Kidney epithelial cell (primary cell): ENCODE data around the gene ARPC1A. TPM values are rescaled to one million over a fixed set of nuclear protein-coding genes. Genes with fewer than 3 reads are reported as not detected.
A peak's percentile ranks its signal among the peaks of the same experiment; 100 is the strongest.
"Not testable (repeated sequence)": the region's sequence is repeated elsewhere in the genome, so short reads cannot be mapped to it uniquely, and the experiment has no call there.

Experiments used
- DNase-seq: peaks from one replicate; pipeline ENCODE4 v3.0.0-alpha.2; 2010; ENCODE audit warnings: low read depth
- H3K27me3 ChIP-seq: 2 replicates; pipeline ENCODE4 v1.6.0; 2011; ENCODE audit warnings: low read length; ENCODE audit not compliant: control insufficient read depth, insufficient read depth
- H3K36me3 ChIP-seq: 2 replicates; pipeline ENCODE4 v1.5.1; 2011; ENCODE audit warnings: low read length; ENCODE audit not compliant: control insufficient read depth, insufficient read depth
- H3K4me3 ChIP-seq: 2 replicates; pipeline ENCODE4 v1.5.1; 2011; ENCODE audit warnings: low read depth, mild to moderate bottlenecking, control low read depth, low read length
- total RNA-seq: library from RNA; depleted of rRNA; stranded (reverse); fragments of >200 nt; gene quantifications from 2 replicates; pipeline ENCODE4 v1.2.3, GENCODE V29; 2015
- TF ChIP-seq, protein P1 (sequence below): IDR thresholded peaks from 2 replicates; pipeline ENCODE4 v1.5.1; 2011; ENCODE audit warnings: mild to moderate bottlenecking, moderate library complexity, low read length, control low read depth, inconsistent platforms; ENCODE audit not compliant: insufficient read depth, poor library complexity, severe bottlenecking

Gene ARPC1A
- total RNA-seq, 1 donor from 2014 or later = 216 TPM

DNA sequence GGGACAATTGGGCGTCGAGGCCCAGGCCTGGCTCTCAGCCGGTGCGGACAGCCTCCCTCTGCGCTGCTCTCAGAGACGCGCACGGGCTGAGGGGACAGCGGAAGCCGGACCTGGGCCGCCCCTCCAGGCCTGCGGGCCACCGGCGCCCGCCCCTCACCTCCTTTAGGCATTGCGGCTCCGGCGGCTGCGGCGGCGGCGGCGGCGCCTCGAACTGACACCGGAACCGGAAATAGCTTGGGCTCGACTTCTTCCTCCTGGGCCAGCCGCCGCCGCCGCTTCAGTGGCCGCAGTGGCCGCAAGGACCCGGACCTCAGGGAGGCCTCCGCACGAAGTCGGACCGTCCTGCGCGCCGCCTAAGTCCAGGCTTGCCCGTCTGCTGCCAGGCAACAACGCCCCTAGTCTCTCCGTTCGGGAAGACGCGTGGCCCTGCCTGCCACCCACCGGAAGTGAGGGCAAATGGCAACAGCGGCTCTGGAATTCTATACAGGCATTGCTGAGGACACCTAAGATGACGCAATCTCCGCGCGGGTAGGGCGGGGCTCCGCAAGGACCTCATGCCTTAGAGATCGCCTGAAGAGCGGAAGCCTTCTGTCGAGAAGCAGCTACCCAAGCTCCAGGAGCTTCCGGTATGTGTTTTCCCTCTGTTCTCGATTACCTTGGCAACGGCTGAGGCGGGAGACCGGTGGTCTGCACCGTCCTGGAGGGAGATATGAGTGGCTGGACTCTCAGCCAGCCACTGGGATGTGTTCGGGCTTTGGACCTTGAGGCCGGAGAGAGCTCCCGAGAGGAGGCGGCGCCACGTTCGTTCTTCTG lies 82.9 kb downstream of the ARPC1A start, which contains the start of the genes BUD31 and PDAP1:
TSS of gene BUD31 (plus strand) at position 591 of the 813 bp plus-strand sequence. CDS start 2,124 bp downstream, outside the sequence.
TSS of gene PDAP1 (minus strand) at position 219 of the 813 bp plus-strand sequence. CDS start at position 170, 49 bp downstream.
- H3K4me3 ChIP-seq = peak within 1 kb of the TSS; percentile 99
- DNase-seq = peak; percentile 81
- H3K27me3 ChIP-seq = no peaks in the 10 kb centered on the region
- peaks cover 3% of the 10 kb centered on the region for H3K36me3 ChIP-seq
- TF ChIP-seq, protein P1, sequence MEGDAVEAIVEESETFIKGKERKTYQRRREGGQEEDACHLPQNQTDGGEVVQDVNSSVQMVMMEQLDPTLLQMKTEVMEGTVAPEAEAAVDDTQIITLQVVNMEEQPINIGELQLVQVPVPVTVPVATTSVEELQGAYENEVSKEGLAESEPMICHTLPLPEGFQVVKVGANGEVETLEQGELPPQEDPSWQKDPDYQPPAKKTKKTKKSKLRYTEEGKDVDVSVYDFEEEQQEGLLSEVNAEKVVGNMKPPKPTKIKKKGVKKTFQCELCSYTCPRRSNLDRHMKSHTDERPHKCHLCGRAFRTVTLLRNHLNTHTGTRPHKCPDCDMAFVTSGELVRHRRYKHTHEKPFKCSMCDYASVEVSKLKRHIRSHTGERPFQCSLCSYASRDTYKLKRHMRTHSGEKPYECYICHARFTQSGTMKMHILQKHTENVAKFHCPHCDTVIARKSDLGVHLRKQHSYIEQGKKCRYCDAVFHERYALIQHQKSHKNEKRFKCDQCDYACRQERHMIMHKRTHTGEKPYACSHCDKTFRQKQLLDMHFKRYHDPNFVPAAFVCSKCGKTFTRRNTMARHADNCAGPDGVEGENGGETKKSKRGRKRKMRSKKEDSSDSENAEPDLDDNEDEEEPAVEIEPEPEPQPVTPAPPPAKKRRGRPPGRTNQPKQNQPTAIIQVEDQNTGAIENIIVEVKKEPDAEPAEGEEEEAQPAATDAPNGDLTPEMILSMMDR = no peak

DNA sequence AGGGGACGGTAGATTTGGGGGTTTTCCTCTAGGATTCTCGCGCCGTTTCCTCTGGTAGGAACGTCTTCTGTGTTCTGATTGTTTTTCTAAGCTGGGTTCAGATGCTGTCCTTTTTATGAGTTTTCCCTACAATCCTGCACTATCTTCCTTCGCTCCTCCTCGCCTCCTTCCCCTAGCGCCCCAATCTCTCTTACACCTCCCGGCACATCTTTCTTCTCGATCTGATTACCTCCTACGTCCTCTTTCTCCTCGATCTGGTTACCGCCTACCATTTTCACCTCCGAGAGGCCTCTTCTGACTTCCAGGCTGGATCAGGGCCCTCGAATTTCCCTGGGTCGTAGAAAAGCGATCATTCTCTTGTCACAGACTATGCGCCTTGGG lies 83.5 kb downstream of the ARPC1A start:
- DNase-seq = no peak
- Histone ChIP-seq H3K27me3 (no peaks in the 10 kb centered on the region), H3K36me3 (peaks cover 3% of the 10 kb centered on the region), H3K4me3 (peak overlapping the region; percentile 99)
- TF ChIP-seq, protein P1 = no peak

DNA sequence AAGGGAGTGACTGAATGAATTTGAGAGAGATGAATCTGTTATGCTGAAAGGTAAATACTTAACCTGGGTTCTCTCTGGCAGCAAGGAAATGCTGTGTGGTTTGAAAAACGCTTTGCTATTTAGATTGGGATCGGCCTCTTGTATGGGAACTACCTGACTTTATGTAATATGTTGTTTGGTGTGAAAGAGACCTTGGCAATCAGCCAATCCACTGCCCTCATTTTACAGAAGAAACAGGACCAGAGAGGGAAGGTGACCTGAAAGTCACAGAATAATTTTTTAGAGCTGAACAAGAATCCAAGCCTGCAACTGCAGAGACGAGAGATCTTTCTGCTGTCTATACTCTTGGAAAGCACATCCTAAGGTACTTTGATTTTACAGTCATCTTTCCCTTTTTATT lies 84.1 kb downstream of the ARPC1A start:
- H3K4me3 ChIP-seq = peak overlapping the region; percentile 99
- peaks cover 3% of the 10 kb centered on the region for H3K36me3 ChIP-seq
- DNase-seq = no peak
- no peaks in the 10 kb centered on the region for H3K27me3 ChIP-seq
- TF ChIP-seq, protein P1 = no peak

DNA sequence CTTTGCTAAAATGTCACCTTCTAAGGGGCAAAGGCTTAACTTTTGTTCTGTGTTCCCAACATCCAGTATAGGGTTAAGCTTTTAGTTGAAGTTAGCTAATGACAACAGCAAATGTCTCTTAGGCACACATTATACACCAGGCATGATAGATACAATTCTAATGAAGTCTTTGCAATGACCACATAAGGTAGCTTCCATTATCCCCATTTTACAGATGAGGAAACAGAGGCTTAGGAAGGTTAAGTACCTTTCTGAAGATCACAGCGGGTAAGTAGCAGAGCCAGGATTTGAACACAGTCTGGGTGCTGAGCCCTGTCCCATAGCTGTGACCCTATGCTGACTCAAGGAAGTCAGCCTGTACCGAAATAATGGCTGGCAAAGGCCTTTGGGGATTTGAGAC lies 84.9 kb downstream of the ARPC1A start:
- H3K27me3 ChIP-seq = no peaks in the 10 kb centered on the region
- DNase-seq = no peak
- H3K36me3 ChIP-seq = peaks cover 3% of the 10 kb centered on the region
- H3K4me3 ChIP-seq = no peak overlapping the region
- TF ChIP-seq, protein P1 = no peak

DNA sequence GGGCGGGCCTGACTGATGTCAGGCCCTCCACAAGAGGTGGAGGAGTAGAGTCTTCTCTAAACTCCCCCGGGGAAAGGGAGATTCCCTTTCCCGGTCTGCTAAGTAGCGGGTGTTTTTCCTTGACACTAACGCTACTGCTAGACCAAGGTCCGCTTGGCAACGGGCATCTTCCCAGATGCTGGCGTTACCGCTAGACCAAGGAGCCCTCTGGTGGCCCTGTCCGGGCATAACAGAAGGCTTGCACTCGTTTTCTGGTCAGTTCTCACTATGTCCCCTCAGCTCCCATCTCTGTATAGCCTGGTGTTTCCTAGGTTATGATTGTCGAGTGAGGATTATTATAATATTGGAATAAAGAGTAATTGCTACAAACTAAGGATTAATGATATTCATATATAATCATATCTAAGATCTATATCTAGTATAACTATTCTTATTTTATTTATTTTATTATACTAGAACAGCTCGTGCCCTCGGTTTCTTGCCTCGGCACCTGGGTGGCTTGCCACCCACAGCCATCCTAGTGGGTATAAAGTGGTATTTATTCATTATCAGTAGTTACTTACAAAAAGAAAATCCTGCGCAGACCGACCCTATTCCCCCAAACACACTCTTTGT lies 89.9 kb downstream of the ARPC1A start:
- not testable (repeated sequence) for DNase-seq, H3K27me3 ChIP-seq, H3K4me3 ChIP-seq, H3K36me3 ChIP-seq
- TF ChIP-seq, protein P1 = peak; percentile 63

Other genes starting within 250 kb of the ARPC1A start
- 51.3 and 55.1 TPM in 2 replicates for gene SMURF1, start 181.8 kb upstream of the ARPC1A start, total RNA-seq
- gene KPNA7, start 117.8 kb upstream of the ARPC1A start, total RNA-seq = 0.75 and 2.3 TPM in 2 replicates
- gene MYH16, start 53.1 kb upstream of the ARPC1A start, total RNA-seq = 0.89 and 5.6 TPM in 2 replicates
- gene ARPC1B, start 48.8 kb downstream of the ARPC1A start, total RNA-seq = 385 and 460 TPM in 2 replicates
- gene PDAP1, start 82.7 kb downstream of the ARPC1A start, total RNA-seq = 123 and 133 TPM in 2 replicates
- gene BUD31, start 83.1 kb downstream of the ARPC1A start, total RNA-seq = 146 and 153 TPM in 2 replicates
- gene PTCD1, start 112.9 kb downstream of the ARPC1A start, total RNA-seq = 5.6 and 13.2 TPM in 2 replicates
- 31.7 and 38.4 TPM in 2 replicates for gene CPSF4, start 113.0 kb downstream of the ARPC1A start, total RNA-seq
- gene ATP5MF, start 140.3 kb downstream of the ARPC1A start, total RNA-seq = 1,123 and 1,863 TPM in 2 replicates
- 5.2 and 12.5 TPM in 2 replicates for gene ZNF789, start 147.0 kb downstream of the ARPC1A start, total RNA-seq
- gene ZNF394, start 174.4 kb downstream of the ARPC1A start, total RNA-seq = 15.2 and 25.9 TPM in 2 replicates
- 10.0 and 11.5 TPM in 2 replicates for gene ZKSCAN5, start 178.8 kb downstream of the ARPC1A start, total RNA-seq
- 7.6 and 8.2 TPM in 2 replicates for gene FAM200A, start 226.2 kb downstream of the ARPC1A start, total RNA-seq
- gene ZNF655, start 232.7 kb downstream of the ARPC1A start, total RNA-seq = 48.0 and 54.4 TPM in 2 replicates